Esophagus muscularis mucosa (tissue), 4 donors: Measurements from ENCODE around the gene NRXN3. TPM values are rescaled to one million over a fixed set of nuclear protein-coding genes. Genes with fewer than 3 reads are reported as not detected.

Experiments used
- DNase-seq: peaks from one replicate; pipeline ENCODE4 v3.0.0-alpha.2; 2017; ENCODE audit errors: extremely low spot score
- H3K27ac ChIP-seq, 4 donors: fragments of 200-600 bp; sonication (generic); replicated peaks in 1 of 4; 1 replicate in 3 of 4; 2 replicates in 1 of 4; pipeline ENCODE4 v1.5.1; 2016 to 2019; ENCODE audit warnings: mild to moderate bottlenecking in 1 of 4
- H3K27me3 ChIP-seq, 4 donors: fragments of 200-600 bp; sonication (generic); one replicate each; pipeline versions ENCODE4 v1.5.1 to v1.6.0; 2016 to 2019
- H3K36me3 ChIP-seq, 4 donors: fragments of 200-600 bp; sonication (generic); one replicate each; pipeline ENCODE4 v1.5.1; 2016 to 2019
- H3K4me1 ChIP-seq, 4 donors: fragments of 200-600 bp; sonication (generic); one replicate each; pipeline ENCODE4 v1.5.1; 2016 to 2019
- H3K4me3 ChIP-seq, 4 donors: fragments of 200-600 bp; sonication (generic); 1 replicate in 2 of 4; 2 replicates in 2 of 4; pipeline ENCODE4 v1.5.1; 2016 to 2019; ENCODE audit warnings: mild to moderate bottlenecking in 4 of 4, moderate library complexity in 1 of 4
- H3K9me3 ChIP-seq, 4 donors: fragments of 200-600 bp; sonication (generic); 1 replicate in 3 of 4; 2 replicates in 1 of 4; pipeline ENCODE4 v1.5.1; 2016 to 2019
- CTCF ChIP-seq, 3 experiments: fragments of 200-600 bp in 2 of 3; fragments of 450-650 bp in 1 of 3; sonication (generic) in 2 of 3; IDR thresholded peaks; one replicate each; pipeline ENCODE4 v1.5.1; 2017 to 2019; ENCODE audit warnings: antibody characterized with exemption in 3 of 3, mild to moderate bottlenecking in 2 of 3, moderate library complexity in 1 of 3
- EP300 ChIP-seq: sonication (generic); formaldehyde crosslinking; IDR thresholded peaks from one replicate; pipeline ENCODE4 v1.6.1; 2017; ENCODE audit warnings: antibody characterized with exemption
- POLR2A ChIP-seq: fragments of 450-650 bp; IDR thresholded peaks from one replicate; pipeline ENCODE4 v1.6.1; 2017; ENCODE audit warnings: antibody characterized with exemption, moderate library complexity, mild to moderate bottlenecking, low read depth
- POLR2AphosphoS5 ChIP-seq, 2 donors: sonication (generic); formaldehyde crosslinking; IDR thresholded peaks; one replicate each; pipeline ENCODE4 v1.6.1; 2017; ENCODE audit warnings: antibody characterized with exemption in 2 of 2
- WGBS: methylation state at CpG from one replicate; pipeline ENCODE4 v1.1.5; 2018; 5-methylcytosine and 5-hydroxymethylcytosine counted together
- intact Hi-C: fragments of 100-400 bp; cut with DNase I; formaldehyde crosslinking; loops from one replicate; pipeline ENCODE4 v1.15.1; 2023
- total RNA-seq, 4 donors: library from RNA; depleted of rRNA; stranded (reverse); fragments of >200 nt; gene quantifications; one replicate each; pipeline versions ENCODE4 v1.1.0 to v1.2.1, GENCODE V29; 2016

The NRXN3 gene
- total RNA-seq, 4 donors from 2014 or later, result 71.1 to 159 (median 122) TPM

- no peak overlapping the region for H3K4me3 ChIP-seq
- H3K27ac ChIP-seq, result no peak overlapping the region
- TF ChIP-seq POLR2A (no peak), CTCF (IDR thresholded peaks at IDR 0.05) (no peak), POLR2AphosphoS5 (IDR thresholded peaks at IDR 0.05) (no peak), EP300 (no peak)
- H3K4me1 ChIP-seq, result peaks cover 0 to 24% (median 15%) of the 10 kb centered on the region in 4 donors
- intact Hi-C loops, result no loop called here
- 77% methylated on average over 7 of the region's 7 CpGs for WGBS
- H3K9me3 ChIP-seq, result no peaks in the 10 kb centered on the region
- H3K36me3 ChIP-seq, result no peaks in the 10 kb centered on the region
- DNase-seq, result no peak
- H3K27me3 ChIP-seq, result no peaks in the 10 kb centered on the region
Observed at GRCh38 chr14:79483477-79484388, 1313.6 kb downstream of the NRXN3 start.

GRCh38 chr14:79487632-79488031 is 1317.5 kb downstream of the NRXN3 start:
- no peak for DNase-seq
- Histone ChIP-seq H3K4me3 (no peak overlapping the region), H3K4me1 (peaks cover 0 to 23% (median 14%) of the 10 kb centered on the region in 4 donors), H3K27me3 (no peaks in the 10 kb centered on the region), H3K36me3 (no peaks in the 10 kb centered on the region), H3K9me3 (no peaks in the 10 kb centered on the region), H3K27ac (no peak overlapping the region)
- 86% methylated on average over 1 of the region's 1 CpG for WGBS
- intact Hi-C loops, result no loop called here
- no peak for TF ChIP-seq POLR2A
- no peak for TF ChIP-seq POLR2AphosphoS5 (IDR thresholded peaks at IDR 0.05)
- no peak for TF ChIP-seq EP300
- no peak for TF ChIP-seq CTCF (IDR thresholded peaks at IDR 0.05)

GRCh38 chr14:79491161-79491560 is 1321.0 kb downstream of the NRXN3 start:
- WGBS, result 89% methylated on average over 1 of the region's 1 CpG
- Histone ChIP-seq H3K27me3 (no peaks in the 10 kb centered on the region), H3K9me3 (no peaks in the 10 kb centered on the region), H3K36me3 (no peaks in the 10 kb centered on the region), H3K4me3 (no peak overlapping the region), H3K27ac (no peak overlapping the region), H3K4me1 (peaks cover 0 to 2% (median under 1%) of the 10 kb centered on the region in 4 donors)
- TF ChIP-seq CTCF (IDR thresholded peaks at IDR 0.05) (no peak), POLR2AphosphoS5 (IDR thresholded peaks at IDR 0.05) (no peak), EP300 (no peak), POLR2A (no peak)
- intact Hi-C loops, result no loop called here
- no peak for DNase-seq

GRCh38 chr14:79493081-79493645 is 1323.0 kb downstream of the NRXN3 start:
- Histone ChIP-seq H3K4me3 (no peak overlapping the region), H3K9me3 (no peaks in the 10 kb centered on the region), H3K27me3 (no peaks in the 10 kb centered on the region), H3K36me3 (no peaks in the 10 kb centered on the region), H3K4me1 (peaks cover 0 to 16% (median 10%) of the 10 kb centered on the region in 4 donors), H3K27ac (no peak overlapping the region)
- 87% methylated on average over 3 of the region's 3 CpGs for WGBS
- TF ChIP-seq CTCF (IDR thresholded peaks at IDR 0.05), result no peak
- no peak for TF ChIP-seq EP300
- TF ChIP-seq POLR2A, result no peak
- TF ChIP-seq POLR2AphosphoS5 (IDR thresholded peaks at IDR 0.05), result no peak
- no peak for DNase-seq
- intact Hi-C loops, result no loop called here
